ENCODE measurements around the gene PCDHA11.
"Not testable (repeated sequence)": the region's sequence is repeated elsewhere in the genome, so short reads cannot be mapped to it uniquely, and the experiment has no call there.

- not testable (repeated sequence) for TF ChIP-seq ATF7-NPFF (CRISPR knock-in tag; IDR thresholded peaks at IDR 0.05; ENCODE audit: low read depth); POLR2A (IDR thresholded peaks at IDR 0.05; ENCODE audit: insufficient read depth in 1 of 2, low read depth in 2 of 2, low read length in 2 of 2)
These were observed 18.7 kb upstream of the PCDHA11 start for GRCh38 chr5:140849831-140850634.

Data from HepG2 (cell line).